SK-N-SH treated with all-trans-retinoic acid at 6 μM for 48 hours (cell line): ENCODE results near the gene TSHZ1.
A peak's percentile ranks its signal among the peaks of the same experiment; 100 is the strongest.

Experiments used
- ATAC-seq: fragments of 200-7000 bp; cut with Tn5 transposase; 3 replicates; pipeline ENCODE4 v1.9.1; 2020; ENCODE audit warnings: mild to moderate bottlenecking, moderate library complexity
- ARNTL ChIP-seq: fragments of 450-650 bp; formaldehyde crosslinking; IDR thresholded peaks from 2 replicates; pipeline ENCODE4 v1.5.0; 2020; ENCODE audit warnings: low read depth, mild to moderate bottlenecking, moderate library complexity, borderline replicate concordance
- BACH2 ChIP-seq: fragments of 250-450 bp; sonication (Bioruptor Pico); IDR thresholded peaks from 2 replicates; pipeline ENCODE4 v1.9.0; 2021; ENCODE audit warnings: mild to moderate bottlenecking, borderline replicate concordance
- CREB5 ChIP-seq: fragments of 250-450 bp; sonication (Bioruptor Pico); IDR thresholded peaks from 2 replicates; pipeline ENCODE4 v1.5.1; 2020; ENCODE audit warnings: low read depth, mild to moderate bottlenecking, moderate library complexity
- CSDC2 ChIP-seq: fragments of 250-450 bp; sonication (Bioruptor Pico); IDR thresholded peaks from 2 replicates; pipeline ENCODE4 v1.5.0; 2020; ENCODE audit warnings: mild to moderate bottlenecking, moderate library complexity
- ESRRG ChIP-seq: fragments of 250-450 bp; sonication (Bioruptor Pico); IDR thresholded peaks from 2 replicates; pipeline ENCODE4 v1.6.1; 2021; ENCODE audit warnings: mild to moderate bottlenecking
- GLIS3 ChIP-seq: fragments of 250-450 bp; sonication (Bioruptor Pico); IDR thresholded peaks from 2 replicates; pipeline ENCODE4 v1.5.0; 2020; ENCODE audit warnings: mild to moderate bottlenecking, moderate library complexity
- OSR1 ChIP-seq: fragments of 250-450 bp; sonication (Bioruptor Pico); IDR thresholded peaks from 2 replicates; pipeline ENCODE4 v1.8.0; 2022; ENCODE audit warnings: moderate library complexity, mild to moderate bottlenecking, inconsistent platforms
- PATZ1 ChIP-seq: fragments of 250-450 bp; sonication (Bioruptor Pico); IDR thresholded peaks from 2 replicates; pipeline ENCODE4 v1.8.0; 2020; ENCODE audit warnings: mild to moderate bottlenecking, moderate library complexity, borderline replicate concordance
- POU6F1 ChIP-seq: fragments of 250-450 bp; sonication (Bioruptor Pico); IDR thresholded peaks from 2 replicates; pipeline ENCODE4 v1.8.0; 2021; ENCODE audit warnings: low read depth, mild to moderate bottlenecking, moderate library complexity, borderline replicate concordance
- PPARA ChIP-seq: fragments of 250-450 bp; sonication (Bioruptor Pico); IDR thresholded peaks from 2 replicates; pipeline ENCODE4 v1.5.0; 2020; ENCODE audit warnings: mild to moderate bottlenecking, borderline replicate concordance
- RARB ChIP-seq: fragments of 250-450 bp; sonication (Bioruptor Pico); IDR thresholded peaks from 2 replicates; pipeline ENCODE4 v1.8.0; 2021; ENCODE audit warnings: mild to moderate bottlenecking, moderate library complexity
- SNAI2 ChIP-seq: fragments of 250-450 bp; sonication (Bioruptor Pico); IDR thresholded peaks from 2 replicates; pipeline ENCODE4 v1.5.0; 2020; ENCODE audit warnings: mild to moderate bottlenecking, moderate library complexity
- TCF4 ChIP-seq: fragments of 250-450 bp; sonication (Bioruptor Pico); IDR thresholded peaks from 2 replicates; pipeline ENCODE4 v1.8.0; 2021; ENCODE audit warnings: mild to moderate bottlenecking, moderate library complexity, borderline replicate concordance
- TOX ChIP-seq: fragments of 250-450 bp; sonication (Bioruptor Pico); IDR thresholded peaks from 2 replicates; pipeline ENCODE4 v1.8.0; 2021; ENCODE audit warnings: mild to moderate bottlenecking, moderate library complexity, borderline replicate concordance
- ZC3H10 ChIP-seq: fragments of 250-450 bp; sonication (Bioruptor Pico); IDR thresholded peaks from 2 replicates; pipeline ENCODE4 v1.5.1; 2021; ENCODE audit warnings: mild to moderate bottlenecking, moderate library complexity
- ZFP3 ChIP-seq: fragments of 250-450 bp; sonication (Bioruptor Pico); IDR thresholded peaks from 2 replicates; pipeline ENCODE4 v1.5.0; 2020; ENCODE audit warnings: mild to moderate bottlenecking, moderate library complexity
- ZFP30 ChIP-seq: fragments of 450-650 bp; formaldehyde crosslinking; IDR thresholded peaks from 2 replicates; pipeline ENCODE4 v1.5.0; 2022; ENCODE audit warnings: mild to moderate bottlenecking, moderate library complexity
- ZNF565 ChIP-seq: fragments of 450-650 bp; formaldehyde crosslinking; conservative IDR thresholded peaks from 2 replicates; pipeline ENCODE4 v1.5.0; 2020; ENCODE audit warnings: low read depth, mild to moderate bottlenecking, moderate library complexity
- ZNF70 ChIP-seq: fragments of 450-650 bp; formaldehyde crosslinking; IDR thresholded peaks from 2 replicates; pipeline ENCODE4 v1.5.0; 2020; ENCODE audit warnings: mild to moderate bottlenecking, moderate library complexity
- ZNF8 ChIP-seq: fragments of 450-650 bp; formaldehyde crosslinking; IDR thresholded peaks from 2 replicates; pipeline ENCODE4 v1.5.0; 2020; ENCODE audit warnings: mild to moderate bottlenecking, moderate library complexity
- TF ChIP-seq, protein P1 (sequence below): fragments of 250-450 bp; sonication (Bioruptor Pico); IDR thresholded peaks from 2 replicates; pipeline ENCODE4 v1.5.0; 2020; ENCODE audit warnings: mild to moderate bottlenecking, moderate library complexity

Gene TSHZ1

GRCh38 chr18:75172299-75173124 lies 38.1 kb upstream of the TSHZ1 start (continued):
- TF ChIP-seq, protein P1, sequence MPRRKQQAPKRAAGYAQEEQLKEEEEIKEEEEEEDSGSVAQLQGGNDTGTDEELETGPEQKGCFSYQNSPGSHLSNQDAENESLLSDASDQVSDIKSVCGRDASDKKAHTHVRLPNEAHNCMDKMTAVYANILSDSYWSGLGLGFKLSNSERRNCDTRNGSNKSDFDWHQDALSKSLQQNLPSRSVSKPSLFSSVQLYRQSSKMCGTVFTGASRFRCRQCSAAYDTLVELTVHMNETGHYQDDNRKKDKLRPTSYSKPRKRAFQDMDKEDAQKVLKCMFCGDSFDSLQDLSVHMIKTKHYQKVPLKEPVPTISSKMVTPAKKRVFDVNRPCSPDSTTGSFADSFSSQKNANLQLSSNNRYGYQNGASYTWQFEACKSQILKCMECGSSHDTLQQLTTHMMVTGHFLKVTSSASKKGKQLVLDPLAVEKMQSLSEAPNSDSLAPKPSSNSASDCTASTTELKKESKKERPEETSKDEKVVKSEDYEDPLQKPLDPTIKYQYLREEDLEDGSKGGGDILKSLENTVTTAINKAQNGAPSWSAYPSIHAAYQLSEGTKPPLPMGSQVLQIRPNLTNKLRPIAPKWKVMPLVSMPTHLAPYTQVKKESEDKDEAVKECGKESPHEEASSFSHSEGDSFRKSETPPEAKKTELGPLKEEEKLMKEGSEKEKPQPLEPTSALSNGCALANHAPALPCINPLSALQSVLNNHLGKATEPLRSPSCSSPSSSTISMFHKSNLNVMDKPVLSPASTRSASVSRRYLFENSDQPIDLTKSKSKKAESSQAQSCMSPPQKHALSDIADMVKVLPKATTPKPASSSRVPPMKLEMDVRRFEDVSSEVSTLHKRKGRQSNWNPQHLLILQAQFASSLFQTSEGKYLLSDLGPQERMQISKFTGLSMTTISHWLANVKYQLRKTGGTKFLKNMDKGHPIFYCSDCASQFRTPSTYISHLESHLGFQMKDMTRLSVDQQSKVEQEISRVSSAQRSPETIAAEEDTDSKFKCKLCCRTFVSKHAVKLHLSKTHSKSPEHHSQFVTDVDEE (CRISPR knock-in tag) = no peak
- TF ChIP-seq ZC3H10 (CRISPR knock-in tag) (no peak), CSDC2 (no peak), TOX (CRISPR knock-in tag) (no peak), ZNF70 (CRISPR knock-in tag) (no peak), ZNF8 (CRISPR knock-in tag) (no peak), GLIS3 (CRISPR knock-in tag) (no peak)
- TF ChIP-seq, all 23 proteins: peak for 0

DNA sequence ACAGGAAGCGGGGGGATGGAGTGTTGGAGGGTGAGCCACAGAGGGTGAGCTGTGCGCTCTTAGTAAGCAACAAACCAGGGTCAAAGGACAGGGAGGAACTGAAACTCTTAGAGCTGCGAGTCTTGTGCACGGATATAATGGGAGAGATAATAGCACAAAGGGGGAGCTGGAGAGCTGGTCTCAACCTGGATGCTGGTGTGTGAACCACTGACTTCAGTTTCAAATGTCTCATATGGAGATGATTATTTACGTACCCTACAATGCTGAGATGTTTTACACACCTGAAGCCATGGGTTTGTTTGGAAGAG lies 37.5 kb upstream of the TSHZ1 start:
- TF ChIP-seq ZC3H10 (CRISPR knock-in tag) = no peak
- no peak for TF ChIP-seq CSDC2
- ATAC-seq = peak; percentile 56

DNA sequence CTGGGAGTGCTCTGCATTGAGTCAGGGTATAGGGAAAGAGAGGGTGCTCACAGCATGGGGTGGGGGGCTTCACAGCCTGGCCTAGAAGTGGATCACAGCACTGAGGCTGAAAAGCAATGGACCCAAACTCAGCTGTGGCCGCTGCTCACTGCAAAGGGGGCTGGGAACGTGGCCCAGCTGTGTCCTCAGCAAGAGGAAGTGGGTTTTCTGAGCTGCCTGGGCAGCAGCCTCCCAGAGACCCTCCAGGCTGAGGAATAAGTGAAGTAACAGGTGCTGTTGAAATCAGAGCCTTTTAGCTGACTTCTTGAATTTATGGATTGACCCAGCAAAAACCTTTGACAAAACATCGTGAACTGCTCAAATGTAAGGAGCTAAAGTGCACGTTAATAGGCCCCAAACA lies 36.9 kb upstream of the TSHZ1 start:
- ATAC-seq = no peak
- TF ChIP-seq ZFP30 (no peak), POU6F1 (CRISPR knock-in tag) (no peak), ESRRG (CRISPR knock-in tag) (no peak), PATZ1 (CRISPR knock-in tag) (no peak), RARB (CRISPR knock-in tag) (no peak), PPARA (CRISPR knock-in tag) (no peak), CSDC2 (no peak), SNAI2 (CRISPR knock-in tag) (no peak), ZNF70 (CRISPR knock-in tag) (no peak), ZFP3 (CRISPR knock-in tag) (no peak), ARNTL (CRISPR knock-in tag) (no peak), TOX (CRISPR knock-in tag) (no peak), TCF4 (CRISPR knock-in tag) (no peak)
- TF ChIP-seq, protein P1 (CRISPR knock-in tag) = no peak

- no peak for ATAC-seq
- TF ChIP-seq CREB5 (CRISPR knock-in tag) = no peak
- TF ChIP-seq PPARA (CRISPR knock-in tag) = no peak
- no peak for TF ChIP-seq ZFP3 (CRISPR knock-in tag)
- TF ChIP-seq BACH2 (CRISPR knock-in tag) = no peak
- TF ChIP-seq, protein P1 (CRISPR knock-in tag) = no peak
- no peak for TF ChIP-seq ZNF565
- TF ChIP-seq OSR1 (CRISPR knock-in tag) = no peak
Measured at GRCh38 chr18:75176849-75177248, 33.7 kb upstream of the TSHZ1 start.
